Hepatocyte (in vitro differentiated cells): Measurements from ENCODE around the gene SURF1.

Experiments used
- EZH2 ChIP-seq: fragments of 200-600 bp; sonication (generic); IDR thresholded peaks from 2 replicates; pipeline ENCODE4 v1.6.1; 2016; ENCODE audit warnings: antibody characterized with exemption, mild to moderate bottlenecking, borderline replicate concordance
- TF ChIP-seq, protein P1 (sequence below): fragments of 200-600 bp; sonication (generic); IDR thresholded peaks from 2 replicates; pipeline ENCODE4 v1.5.1; 2016; ENCODE audit warnings: antibody characterized with exemption, mild to moderate bottlenecking; ENCODE audit not compliant: poor library complexity

DNA sequence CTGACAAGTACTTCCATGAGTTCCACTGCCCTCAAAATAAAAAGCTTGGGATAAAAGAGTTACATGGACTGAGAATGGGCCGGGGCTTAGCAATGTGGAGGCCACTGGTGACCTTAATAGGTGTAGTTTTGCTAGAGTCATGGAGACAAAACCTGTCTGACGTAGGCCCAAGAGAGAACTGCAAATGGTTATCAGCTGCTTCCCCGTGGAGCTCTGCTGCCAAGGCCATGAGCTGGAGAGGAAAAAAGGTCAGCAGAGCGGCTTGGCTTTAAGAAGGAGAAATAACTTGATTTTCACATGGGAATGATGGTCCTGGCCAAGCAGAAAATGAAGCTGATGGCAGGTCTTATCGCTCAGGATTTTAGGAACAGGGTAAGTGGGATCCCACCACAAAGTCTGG, 16.6 kb downstream of the SURF1 start:
- TF ChIP-seq, protein P1, sequence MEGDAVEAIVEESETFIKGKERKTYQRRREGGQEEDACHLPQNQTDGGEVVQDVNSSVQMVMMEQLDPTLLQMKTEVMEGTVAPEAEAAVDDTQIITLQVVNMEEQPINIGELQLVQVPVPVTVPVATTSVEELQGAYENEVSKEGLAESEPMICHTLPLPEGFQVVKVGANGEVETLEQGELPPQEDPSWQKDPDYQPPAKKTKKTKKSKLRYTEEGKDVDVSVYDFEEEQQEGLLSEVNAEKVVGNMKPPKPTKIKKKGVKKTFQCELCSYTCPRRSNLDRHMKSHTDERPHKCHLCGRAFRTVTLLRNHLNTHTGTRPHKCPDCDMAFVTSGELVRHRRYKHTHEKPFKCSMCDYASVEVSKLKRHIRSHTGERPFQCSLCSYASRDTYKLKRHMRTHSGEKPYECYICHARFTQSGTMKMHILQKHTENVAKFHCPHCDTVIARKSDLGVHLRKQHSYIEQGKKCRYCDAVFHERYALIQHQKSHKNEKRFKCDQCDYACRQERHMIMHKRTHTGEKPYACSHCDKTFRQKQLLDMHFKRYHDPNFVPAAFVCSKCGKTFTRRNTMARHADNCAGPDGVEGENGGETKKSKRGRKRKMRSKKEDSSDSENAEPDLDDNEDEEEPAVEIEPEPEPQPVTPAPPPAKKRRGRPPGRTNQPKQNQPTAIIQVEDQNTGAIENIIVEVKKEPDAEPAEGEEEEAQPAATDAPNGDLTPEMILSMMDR, result no peak
- TF ChIP-seq EZH2, result no peak
